Mammary microvascular endothelial cell (primary cell): ENCODE data around the gene HTR2B. TPM values are rescaled to one million over a fixed set of nuclear protein-coding genes. Genes with fewer than 3 reads are reported as not detected.

ENCODE experiments used
- total RNA-seq: library from RNA; depleted of rRNA; stranded (reverse); fragments of >200 nt; gene quantifications from 2 replicates; pipeline ENCODE4 v1.2.3, GENCODE V29; 2015

HTR2B gene
- total RNA-seq: 0.07 and 0.64 TPM in 2 replicates

GRCh38 chr2:231124838-231125568 is at the start of gene HTR2B:
Gene HTR2B, minus strand, starts transcription at chr2:231125042. Its CDS starts 1,278 bp downstream, at chr2:231123764.

Other genes with a start within 250 kb of the HTR2B start
- not detected in 2 replicates for gene GPR55, start 199.8 kb downstream of the HTR2B start, total RNA-seq
- not detected in 2 replicates for gene SPATA3, start 128.9 kb downstream of the HTR2B start, total RNA-seq
- not detected in 2 replicates for gene C2orf72, start 87.5 kb downstream of the HTR2B start, total RNA-seq
- gene PSMD1, start 68.2 kb downstream of the HTR2B start, total RNA-seq: 131 TPM in 2 replicates
- gene ARMC9, start 73.6 kb upstream of the HTR2B start, total RNA-seq: 8.6 and 11.3 TPM in 2 replicates